ENCODE data around the gene PRRX2. TPM values are rescaled to one million over a fixed set of nuclear protein-coding genes. Genes with fewer than 3 reads are reported as not detected.

Gene PRRX2
- total and polyA plus RNA-seq, 2 of the 13 experiments (the other 11 are each of a cell fraction or from before 2014, with no cell fraction given): 0.05 TPM; not detected in 1

DNA sequence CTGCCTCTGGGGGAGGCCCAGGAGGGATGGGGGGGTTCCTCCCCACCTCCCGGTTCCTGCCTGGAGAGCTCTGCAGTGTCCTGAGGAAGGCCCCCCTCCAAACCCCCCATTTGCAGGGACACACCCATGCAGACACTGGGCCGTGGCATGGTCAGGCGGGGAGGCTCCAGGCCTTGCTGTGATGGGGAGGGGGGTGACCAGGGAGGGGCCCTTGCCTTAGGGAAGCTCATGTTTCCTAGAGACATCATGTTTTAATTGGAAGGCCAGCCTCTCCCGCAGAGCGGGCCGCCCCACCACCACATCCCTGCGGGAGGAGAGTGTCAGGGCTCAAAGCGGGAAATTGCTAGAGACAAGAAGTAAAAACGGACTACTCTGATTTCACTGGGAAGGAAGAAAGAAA lies 12.0 kb downstream of the PRRX2 start:
- ChIA-PET CTCF (ENCODE audit: low intra/inter-chr PET ratio, low total read pairs) (no interaction called here), POLR2A (no interaction called here)
- no peak for DNase-seq (ENCODE audit: low spot score)
- Histone ChIP-seq H3K36me3 (replicated peaks in 1 of 2; ENCODE audit: control insufficient read depth in 1 of 2, insufficient read depth in 2 of 2, low read length in 2 of 2) (no peaks in the 10 kb centered on the region), H3K4me2 (ENCODE audit: low read depth, low read length) (no peak overlapping the region), H3K27ac (ENCODE audit: extremely low read length, insufficient read depth, low read length) (no peak overlapping the region), H3K9ac (ENCODE audit: insufficient read depth, low read depth, low read length) (no peak overlapping the region), H2AFZ (ENCODE audit: low read length) (no peak overlapping the region), H3K27me3 (ENCODE audit: control insufficient read depth in 1 of 2, insufficient read depth in 2 of 2, low read length in 2 of 2) (peaks cover 8 to 80% of the 10 kb centered on the region in 2 experiments), H3K9me3 (ENCODE audit: low read length) (no peaks in the 10 kb centered on the region), H4K20me1 (ENCODE audit: insufficient read depth, low read length) (no peaks in the 10 kb centered on the region), H3K4me1 (ENCODE audit: insufficient read depth, low read length) (no peaks in the 10 kb centered on the region), H3K4me3 (replicated peaks in 1 of 3; ENCODE audit: insufficient read depth in 1 of 3, low read depth in 2 of 3, low read length in 3 of 3) (no peak overlapping the region), H3K79me2 (ENCODE audit: insufficient read depth, low read length) (no peaks in the 10 kb centered on the region)
- no peak for FAIRE-seq
- TF ChIP-seq ZNF780A (CRISPR knock-in tag; IDR thresholded peaks at IDR 0.05) (no peak), ZNF180 (CRISPR knock-in tag; IDR thresholded peaks at IDR 0.05; ENCODE audit: borderline replicate concordance, low read depth) (no peak), PRDM10 (CRISPR knock-in tag; IDR thresholded peaks at IDR 0.05; ENCODE audit: low read depth) (no peak)
- WGBS (ENCODE audit: low lambda C conversion rate): 30% methylated on average over 9 of the region's 9 CpGs
- intact Hi-C loops (cut with micrococcal nuclease; ENCODE audit: unreplicated experiment): no loop called here
- ATAC-seq: no peak
- in situ Hi-C loops (cut with HindIII; ENCODE audit: extremely low pct_ligation_motif_present, low pct_unique_long_range_greater_than_20kb): no loop called here
- BruUV-seq (replicated peaks): no TSS peak

DNA sequence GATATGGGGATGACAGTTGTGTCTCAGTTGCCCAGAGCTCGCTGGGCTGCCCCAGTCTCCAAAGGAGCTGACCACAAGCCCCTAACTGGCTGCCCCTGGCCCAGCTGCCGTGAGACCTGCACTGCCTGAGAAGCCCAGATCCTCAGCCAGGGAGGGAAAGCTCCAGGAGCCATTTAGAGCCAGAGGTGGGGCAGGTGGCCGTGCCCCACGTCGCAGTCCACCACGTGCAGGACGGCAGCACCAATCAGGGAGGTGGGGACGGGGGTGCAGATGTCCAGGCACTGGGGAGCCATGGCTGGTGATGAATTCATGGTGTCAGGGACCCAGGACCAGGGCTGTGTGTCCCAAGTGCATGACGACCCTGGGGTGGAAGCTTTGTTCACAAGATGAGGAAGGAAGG lies 13.4 kb downstream of the PRRX2 start:
- ChIA-PET CTCF (ENCODE audit: low intra/inter-chr PET ratio, low total read pairs) (no interaction called here), POLR2A (no interaction called here)
- H2AFZ ChIP-seq (ENCODE audit: low read length): no peak overlapping the region
- H3K27ac ChIP-seq (ENCODE audit: extremely low read length, insufficient read depth, low read length): no peak overlapping the region
- H3K4me3 ChIP-seq (replicated peaks in 1 of 3; ENCODE audit: insufficient read depth in 1 of 3, low read depth in 2 of 3, low read length in 3 of 3): no peak overlapping the region
- no peaks in the 10 kb centered on the region for H3K4me1 ChIP-seq (ENCODE audit: insufficient read depth, low read length)
- no peak for DNase-seq (ENCODE audit: low spot score)
- H3K9ac ChIP-seq (ENCODE audit: insufficient read depth, low read depth, low read length): no peak overlapping the region
- 0% methylated on average over 2 of the region's 9 CpGs for WGBS (ENCODE audit: low lambda C conversion rate)
- FAIRE-seq: no peak
- in situ Hi-C loops (cut with HindIII; ENCODE audit: extremely low pct_ligation_motif_present, low pct_unique_long_range_greater_than_20kb): no loop called here
- H4K20me1 ChIP-seq (ENCODE audit: insufficient read depth, low read length): no peaks in the 10 kb centered on the region
- BruUV-seq (replicated peaks): no TSS peak
- H3K27me3 ChIP-seq (ENCODE audit: control insufficient read depth in 1 of 2, insufficient read depth in 2 of 2, low read length in 2 of 2): peaks cover 5 to 72% of the 10 kb centered on the region in 2 experiments; a peak in 4 of 5 replicates
- no peaks in the 10 kb centered on the region for H3K79me2 ChIP-seq (ENCODE audit: insufficient read depth, low read length)
- no peak for ATAC-seq
- no peaks in the 10 kb centered on the region for H3K9me3 ChIP-seq (ENCODE audit: low read length)
- no peaks in the 10 kb centered on the region for H3K36me3 ChIP-seq (replicated peaks in 1 of 2; ENCODE audit: control insufficient read depth in 1 of 2, insufficient read depth in 2 of 2, low read length in 2 of 2)
- intact Hi-C loops (cut with micrococcal nuclease; ENCODE audit: unreplicated experiment): no loop called here
- no peak overlapping the region for H3K4me2 ChIP-seq (ENCODE audit: low read depth, low read length)
- no peak for TF ChIP-seq CCDC6 (CRISPR knock-in tag; IDR thresholded peaks at IDR 0.05)
- no peak for TF ChIP-seq ZNF800 (CRISPR knock-in tag; IDR thresholded peaks at IDR 0.05)
- TF ChIP-seq SIN3B (IDR thresholded peaks at IDR 0.05; ENCODE audit: low read length): no peak
- TF ChIP-seq ZNF552 (CRISPR knock-in tag; IDR thresholded peaks at IDR 0.05; ENCODE audit: borderline replicate concordance): no peak
- no peak for TF ChIP-seq EP300 (IDR thresholded peaks at IDR 0.05; ENCODE audit: low read depth in 2 of 2, low read length in 2 of 2)
- no peak for TF ChIP-seq EP300 (CRISPR knock-in tag; IDR thresholded peaks at IDR 0.05; ENCODE audit: borderline replicate concordance)

All from HepG2 (cell line).